Fibroblast of lung (primary cell): ENCODE measurements around the gene PAM16. TPM values are rescaled to one million over a fixed set of nuclear protein-coding genes. Genes with fewer than 3 reads are reported as not detected.

Experiments used
- DNase-seq, 2 donors: peaks; one replicate each; pipeline versions ENCODE4 v3.0.0 to v3.0.0-alpha.2; 2010; ENCODE audit warnings: low read depth in 2 of 2
- H2AFZ ChIP-seq: 2 replicates; pipeline ENCODE4 v1.5.1; 2012; ENCODE audit warnings: low read length, control low read depth, inconsistent platforms
- H3K27ac ChIP-seq: 2 replicates; pipeline ENCODE4 v1.5.1; 2011; ENCODE audit warnings: low read length, control low read depth; ENCODE audit not compliant: insufficient read depth
- H3K27me3 ChIP-seq: 2 replicates; pipeline ENCODE4 v1.5.1; 2011; ENCODE audit warnings: mild to moderate bottlenecking, low read length; ENCODE audit not compliant: control insufficient read depth, insufficient read depth
- H3K36me3 ChIP-seq: 2 replicates; pipeline ENCODE4 v1.5.1; 2011; ENCODE audit warnings: low read length; ENCODE audit not compliant: control insufficient read depth, insufficient read depth
- H3K4me1 ChIP-seq: 2 replicates; pipeline ENCODE4 v1.5.1; 2011; ENCODE audit warnings: low read length; ENCODE audit not compliant: control insufficient read depth, insufficient read depth; ENCODE audit errors: extremely low read depth
- H3K4me2 ChIP-seq: 2 replicates; pipeline ENCODE4 v1.5.1; 2011; ENCODE audit warnings: low read length, control low read depth; ENCODE audit not compliant: insufficient read depth; ENCODE audit errors: extremely low read depth
- H3K4me3 ChIP-seq, 4 experiments: fragments of 200-600 bp in 1 of 4; sonication (generic) in 1 of 4; replicated peaks in 1 of 4; 2 replicates each; pipeline ENCODE4 v1.5.1; 2011 to 2016; ENCODE audit warnings: low read length in 4 of 4, low read depth in 3 of 4, mild to moderate bottlenecking in 3 of 4, control low read depth in 2 of 4, inconsistent platforms in 1 of 4, mixed read lengths in 1 of 4; ENCODE audit not compliant: insufficient read depth in 1 of 4; ENCODE audit errors: control extremely low read depth in 1 of 4
- H3K79me2 ChIP-seq: 2 replicates; pipeline ENCODE4 v1.5.1; 2012; ENCODE audit warnings: mild to moderate bottlenecking, low read length, inconsistent platforms; ENCODE audit not compliant: control insufficient read depth, insufficient read depth
- H3K9ac ChIP-seq: 2 replicates; pipeline ENCODE4 v1.5.1; 2011; ENCODE audit warnings: mild to moderate bottlenecking, low read length, control low read depth; ENCODE audit not compliant: insufficient read depth
- H3K9me3 ChIP-seq: 2 replicates; pipeline ENCODE4 v1.5.1; 2012; ENCODE audit warnings: low read depth, low read length; ENCODE audit not compliant: control insufficient read depth, insufficient read depth
- H4K20me1 ChIP-seq: 2 replicates; pipeline ENCODE4 v1.5.1; 2011; ENCODE audit warnings: low read length; ENCODE audit not compliant: control insufficient read depth, insufficient read depth; ENCODE audit errors: extremely low read depth
- EZH2 ChIP-seq: IDR thresholded peaks from 2 replicates; pipeline ENCODE4 v1.5.1; 2012; ENCODE audit warnings: low read length, control low read depth, mild to moderate bottlenecking; ENCODE audit errors: missing control alignments
- polyA plus RNA-seq, 2 donors: library from polyadenylated mRNA; depleted of rRNA in 1 of 2; stranded (reverse) in 1 of 2; unstranded in 1 of 2; fragments of >200 nt; gene quantifications; 2 replicates each; pipeline ENCODE4 v1.2.1, GENCODE V29; 2011 to 2012; ENCODE audit warnings: missing spikeins in 1 of 2
- total RNA-seq: library from RNA; depleted of rRNA; stranded (reverse); fragments of >200 nt; gene quantifications from 2 replicates; pipeline ENCODE4 v1.2.1, GENCODE V29; 2014
- TF ChIP-seq, protein P1 (sequence below), 2 donors: IDR thresholded peaks in 1 of 2; conservative IDR thresholded peaks in 1 of 2; 1 replicate in 1 of 2; 2 replicates in 1 of 2; pipeline ENCODE4 v1.5.1; 2011 to 2012; ENCODE audit warnings: low read length in 2 of 2, control low read depth in 1 of 2, inconsistent platforms in 1 of 2, low read depth in 1 of 2, mild to moderate bottlenecking in 1 of 2

The PAM16 gene
- total and polyA plus RNA-seq, 2 donors (not counting 1 experiment from before 2014, with no cell fraction given): 14.8 to 34.3 TPM

DNA sequence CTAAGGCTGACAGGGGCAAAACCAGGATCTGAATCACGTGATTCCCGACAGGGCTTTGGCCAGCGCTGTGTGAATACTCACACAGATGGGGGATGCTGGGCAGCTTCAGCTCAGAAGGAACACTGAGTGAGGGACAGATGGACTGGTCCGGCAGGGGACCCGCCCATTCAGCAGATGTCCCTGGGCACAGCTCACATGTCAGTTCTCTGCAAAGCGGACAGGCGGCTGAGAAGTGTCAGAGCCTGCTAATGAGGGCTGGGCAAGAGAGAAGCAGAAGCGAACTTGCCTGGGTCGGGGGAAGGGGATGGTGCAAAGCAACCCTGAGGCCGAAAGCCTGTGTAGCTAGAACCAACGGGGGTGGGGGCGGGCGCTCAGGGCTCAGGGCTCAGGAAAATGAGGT is 47.1 kb downstream of the PAM16 start:
- no peak for TF ChIP-seq EZH2
- TF ChIP-seq, protein P1, sequence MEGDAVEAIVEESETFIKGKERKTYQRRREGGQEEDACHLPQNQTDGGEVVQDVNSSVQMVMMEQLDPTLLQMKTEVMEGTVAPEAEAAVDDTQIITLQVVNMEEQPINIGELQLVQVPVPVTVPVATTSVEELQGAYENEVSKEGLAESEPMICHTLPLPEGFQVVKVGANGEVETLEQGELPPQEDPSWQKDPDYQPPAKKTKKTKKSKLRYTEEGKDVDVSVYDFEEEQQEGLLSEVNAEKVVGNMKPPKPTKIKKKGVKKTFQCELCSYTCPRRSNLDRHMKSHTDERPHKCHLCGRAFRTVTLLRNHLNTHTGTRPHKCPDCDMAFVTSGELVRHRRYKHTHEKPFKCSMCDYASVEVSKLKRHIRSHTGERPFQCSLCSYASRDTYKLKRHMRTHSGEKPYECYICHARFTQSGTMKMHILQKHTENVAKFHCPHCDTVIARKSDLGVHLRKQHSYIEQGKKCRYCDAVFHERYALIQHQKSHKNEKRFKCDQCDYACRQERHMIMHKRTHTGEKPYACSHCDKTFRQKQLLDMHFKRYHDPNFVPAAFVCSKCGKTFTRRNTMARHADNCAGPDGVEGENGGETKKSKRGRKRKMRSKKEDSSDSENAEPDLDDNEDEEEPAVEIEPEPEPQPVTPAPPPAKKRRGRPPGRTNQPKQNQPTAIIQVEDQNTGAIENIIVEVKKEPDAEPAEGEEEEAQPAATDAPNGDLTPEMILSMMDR (conservative IDR thresholded peaks at IDR 0.05 in 1 of 2, IDR thresholded peaks at IDR 0.05 in 1 of 2; ENCODE audit: low read depth in 1 of 2, low read length in 2 of 2): no peak
- no peak overlapping the region for H3K4me2 ChIP-seq
- no peaks in the 10 kb centered on the region for H3K27me3 ChIP-seq
- H3K79me2 ChIP-seq: no peaks in the 10 kb centered on the region
- no peaks in the 10 kb centered on the region for H3K9me3 ChIP-seq
- no peak for DNase-seq
- no peak overlapping the region for H3K4me3 ChIP-seq
- no peak overlapping the region for H2AFZ ChIP-seq
- no peaks in the 10 kb centered on the region for H3K36me3 ChIP-seq
- H3K9ac ChIP-seq: no peak overlapping the region
- peaks cover 2% of the 10 kb centered on the region for H3K4me1 ChIP-seq
- no peak overlapping the region for H3K27ac ChIP-seq
- no peaks in the 10 kb centered on the region for H4K20me1 ChIP-seq

DNA sequence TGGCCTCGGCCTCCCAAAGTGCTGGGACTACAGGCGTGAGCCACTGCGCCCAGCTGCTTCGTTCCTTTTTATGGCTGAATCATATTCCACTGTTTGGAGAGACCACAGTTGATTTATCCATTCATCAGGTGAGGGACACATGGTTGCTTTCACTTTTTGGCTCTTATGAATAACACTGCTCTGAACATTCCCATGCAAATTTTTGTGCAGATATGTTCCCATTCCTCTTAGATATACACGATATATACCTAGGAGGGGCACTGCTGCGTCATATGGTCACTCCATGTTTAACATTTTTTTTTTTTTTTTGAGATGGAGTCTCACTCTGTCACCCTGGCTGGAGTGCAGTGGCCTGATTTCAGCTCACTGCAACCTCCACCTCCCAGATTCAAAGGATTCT is 49.2 kb downstream of the PAM16 start:
- TF ChIP-seq EZH2: no peak
- TF ChIP-seq, protein P1 (conservative IDR thresholded peaks at IDR 0.05 in 1 of 2, IDR thresholded peaks at IDR 0.05 in 1 of 2; ENCODE audit: low read depth in 1 of 2, low read length in 2 of 2): no peak
- no peak overlapping the region for H3K4me3 ChIP-seq

DNA sequence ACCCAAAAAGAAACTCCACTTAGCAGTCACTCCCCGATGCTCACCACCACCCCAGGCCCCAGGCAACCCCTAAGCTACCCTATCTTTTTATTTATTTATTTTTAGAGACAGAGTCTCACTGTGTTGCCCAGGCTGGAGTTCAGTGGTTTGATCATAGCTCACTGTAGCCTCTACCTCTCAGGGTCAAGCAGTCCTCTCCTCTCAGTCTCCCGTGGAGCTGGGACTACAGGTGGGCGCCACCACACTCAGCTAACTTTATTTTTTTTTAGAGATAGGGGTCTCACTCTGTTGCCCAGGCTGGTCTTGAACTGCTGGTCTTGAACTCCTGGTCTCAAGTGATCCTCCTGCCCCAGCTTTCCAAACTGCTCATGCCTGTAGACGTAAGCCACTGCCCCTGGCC is 49.9 kb downstream of the PAM16 start:
- TF ChIP-seq, protein P1 (conservative IDR thresholded peaks at IDR 0.05 in 1 of 2, IDR thresholded peaks at IDR 0.05 in 1 of 2; ENCODE audit: low read depth in 1 of 2, low read length in 2 of 2): no peak
- TF ChIP-seq EZH2: no peak
- no peak overlapping the region for H3K9ac ChIP-seq
- no peak for DNase-seq
- no peaks in the 10 kb centered on the region for H3K79me2 ChIP-seq
- no peaks in the 10 kb centered on the region for H3K9me3 ChIP-seq
- H4K20me1 ChIP-seq: no peaks in the 10 kb centered on the region
- no peak overlapping the region for H3K4me3 ChIP-seq
- H3K4me2 ChIP-seq: no peak overlapping the region
- no peaks in the 10 kb centered on the region for H3K36me3 ChIP-seq
- H3K4me1 ChIP-seq: peaks cover 9% of the 10 kb centered on the region
- no peak overlapping the region for H3K27ac ChIP-seq
- no peaks in the 10 kb centered on the region for H3K27me3 ChIP-seq
- H2AFZ ChIP-seq: no peak overlapping the region

More for the DNA sequence above, 49.2 kb downstream of the PAM16 start:
- no peak for DNase-seq
- Histone ChIP-seq H3K9ac (no peak overlapping the region), H3K4me2 (no peak overlapping the region), H3K36me3 (no peaks in the 10 kb centered on the region), H3K27ac (no peak overlapping the region), H3K27me3 (no peaks in the 10 kb centered on the region), H3K79me2 (no peaks in the 10 kb centered on the region), H2AFZ (no peak overlapping the region), H3K4me1 (peaks cover 9% of the 10 kb centered on the region), H3K9me3 (no peaks in the 10 kb centered on the region), H4K20me1 (no peaks in the 10 kb centered on the region)
